NOMO-1 treated with DMSO at 0.1 percent for 48 hours (cell line): ENCODE data around the gene IFT172.
"Not testable (repeated sequence)": the region's sequence is repeated elsewhere in the genome, so short reads cannot be mapped to it uniquely, and the experiment has no call there.

Source experiments
- DNase-seq: peaks from one replicate; lab custom pipeline; 2025; ENCODE audit not compliant: unreplicated experiment; lab: John Stamatoyannopoulos, UW

Gene IFT172

GRCh38 chr2:27489498-27490397 is at the start of gene IFT172:
Gene IFT172 (minus strand): TSS chr2:27489743. CDS start chr2:27489653, 90 bp downstream.
- peak; percentile 99 for DNase-seq

- not testable (repeated sequence) for DNase-seq
Measured at GRCh38 chr2:27538839-27539450, 49.4 kb upstream of the IFT172 start.

- DNase-seq: no peak
Measured at GRCh38 chr2:27537287-27537686, 47.7 kb upstream of the IFT172 start.

GRCh38 chr2:27531983-27532382 is 42.4 kb upstream of the IFT172 start:
- no peak for DNase-seq

- no peak for DNase-seq
Measured at GRCh38 chr2:27527182-27527581, 37.6 kb upstream of the IFT172 start.

- no peak for DNase-seq
Measured at GRCh38 chr2:27522400-27522945, 32.9 kb upstream of the IFT172 start.

- no peak for DNase-seq
Measured at GRCh38 chr2:27520316-27520715, 30.8 kb upstream of the IFT172 start.

- DNase-seq: no peak
Measured at GRCh38 chr2:27518782-27519113, 29.2 kb upstream of the IFT172 start.

- DNase-seq: no peak
Measured at GRCh38 chr2:27518113-27518781, 28.7 kb upstream of the IFT172 start.

GRCh38 chr2:27509326-27509725 is 19.8 kb upstream of the IFT172 start:
- DNase-seq: no peak

- no peak for DNase-seq
Measured at GRCh38 chr2:27507293-27507692, 17.8 kb upstream of the IFT172 start.

GRCh38 chr2:27506587-27506986 is 17.0 kb upstream of the IFT172 start:
- no peak for DNase-seq

GRCh38 chr2:27502142-27502541 is 12.6 kb upstream of the IFT172 start:
- no peak for DNase-seq

GRCh38 chr2:27501042-27501441 is 11.5 kb upstream of the IFT172 start:
- DNase-seq: no peak

- DNase-seq: no peak
Measured at GRCh38 chr2:27498975-27499374, 9.4 kb upstream of the IFT172 start.

GRCh38 chr2:27497288-27497627 is 7.7 kb upstream of the IFT172 start:
- no peak for DNase-seq

GRCh38 chr2:27496357-27497287 is 7.1 kb upstream of the IFT172 start, which contains the start of gene GCKR:
Gene GCKR (plus strand): TSS chr2:27496839. CDS start chr2:27496905, 66 bp downstream.
- no peak for DNase-seq

- no peak for DNase-seq
Measured at GRCh38 chr2:27495840-27496356, 6.4 kb upstream of the IFT172 start.

GRCh38 chr2:27494944-27495554 is 5.5 kb upstream of the IFT172 start, which contains the start of gene FNDC4:
Gene FNDC4 (minus strand): TSS chr2:27495200. CDS start chr2:27494679, 521 bp downstream.
- no peak for DNase-seq
